NCI-H146 (cell line): ENCODE measurements around the gene ASRGL1.
"Not testable (repeated sequence)": the region's sequence is repeated elsewhere in the genome, so short reads cannot be mapped to it uniquely, and the experiment has no call there.

Experiments
- DNase-seq: peaks from one replicate; lab custom pipeline; 2025; lab: John Stamatoyannopoulos, UW

ASRGL1 gene

DNA sequence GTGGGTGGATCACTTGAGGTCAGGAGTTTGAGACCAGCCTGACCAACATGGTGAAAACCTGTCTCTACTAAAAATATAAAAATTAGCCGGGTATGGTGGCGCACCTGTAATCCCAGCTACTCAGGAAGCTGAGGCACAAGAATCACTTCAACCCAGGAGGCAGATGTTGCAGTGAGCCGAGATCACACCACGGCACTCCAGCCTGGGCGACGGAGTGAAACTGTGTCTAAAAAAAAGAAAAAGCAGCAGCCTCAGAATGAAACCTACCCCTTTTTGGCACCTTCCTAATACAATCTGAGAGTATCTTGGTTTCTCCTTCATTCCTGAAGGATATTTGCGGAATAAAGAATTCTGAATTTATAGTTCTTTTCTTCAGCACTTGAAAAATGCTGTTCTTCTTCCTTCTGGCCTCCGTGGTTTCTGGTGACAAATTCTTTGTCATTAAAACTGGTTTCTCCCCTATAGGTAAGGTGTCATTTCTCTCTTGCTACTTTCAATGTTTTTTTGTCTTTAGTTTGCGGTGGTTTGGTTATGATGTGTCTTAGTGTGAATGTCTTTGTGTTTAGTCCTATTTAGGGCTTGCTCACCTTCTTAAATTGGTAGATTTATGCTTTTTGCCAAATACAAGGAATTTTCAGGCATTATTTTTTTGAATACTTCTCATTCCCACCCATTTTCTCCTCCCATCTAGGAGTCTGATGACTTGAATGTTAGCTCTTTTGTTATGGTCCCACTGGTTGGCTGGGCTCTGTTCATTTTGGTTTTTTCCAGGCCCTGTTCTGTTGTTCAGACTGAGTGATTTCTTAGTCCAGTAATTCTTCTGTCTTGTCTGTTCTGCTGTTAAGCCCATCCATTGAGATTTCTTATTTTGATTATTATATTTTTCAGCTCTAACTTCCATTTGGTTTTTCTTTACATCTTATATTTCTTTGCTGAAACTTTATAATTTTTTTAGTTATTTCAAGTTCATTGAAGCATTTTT lies 15.4 kb downstream of the ASRGL1 start:
- DNase-seq: no peak

DNA sequence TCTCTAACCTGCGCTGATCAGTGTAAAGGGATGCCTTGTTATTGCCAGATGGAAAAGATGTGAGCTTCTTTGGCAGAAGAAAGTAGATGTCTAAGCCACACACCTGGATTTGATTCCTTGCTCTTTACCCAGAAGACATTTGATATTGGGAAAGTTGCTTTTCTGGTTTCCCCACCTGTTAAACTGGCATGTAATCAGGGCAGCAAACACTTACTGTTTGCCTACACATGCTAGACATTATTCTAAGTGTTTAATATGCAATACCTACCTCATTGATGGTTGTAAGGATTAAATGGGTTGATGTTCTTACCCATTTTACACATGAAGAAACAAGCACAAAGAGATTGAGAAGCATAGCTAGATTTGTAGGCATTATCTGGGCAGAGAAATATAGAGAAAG lies 16.6 kb downstream of the ASRGL1 start:
- peak; percentile 13 for DNase-seq

DNA sequence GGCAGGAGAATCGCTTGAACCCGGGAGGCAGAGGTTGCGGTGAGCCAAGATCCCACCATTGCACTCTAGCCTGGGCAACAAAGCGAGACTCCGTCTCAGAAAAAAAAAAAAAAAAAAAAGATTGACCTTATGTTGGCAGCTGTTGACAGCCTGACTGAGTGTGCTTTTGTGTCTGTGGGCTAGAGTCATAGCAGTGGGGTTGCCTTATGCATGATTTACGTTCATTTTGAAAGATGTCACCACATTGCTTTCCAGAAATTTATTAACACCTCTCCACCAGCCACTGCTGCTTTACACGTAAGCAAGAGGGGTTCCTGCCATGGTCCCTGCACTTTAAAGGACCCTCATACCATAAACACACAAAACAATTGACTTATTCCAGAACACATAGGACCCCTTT lies 21.0 kb downstream of the ASRGL1 start:
- no peak for DNase-seq

DNA sequence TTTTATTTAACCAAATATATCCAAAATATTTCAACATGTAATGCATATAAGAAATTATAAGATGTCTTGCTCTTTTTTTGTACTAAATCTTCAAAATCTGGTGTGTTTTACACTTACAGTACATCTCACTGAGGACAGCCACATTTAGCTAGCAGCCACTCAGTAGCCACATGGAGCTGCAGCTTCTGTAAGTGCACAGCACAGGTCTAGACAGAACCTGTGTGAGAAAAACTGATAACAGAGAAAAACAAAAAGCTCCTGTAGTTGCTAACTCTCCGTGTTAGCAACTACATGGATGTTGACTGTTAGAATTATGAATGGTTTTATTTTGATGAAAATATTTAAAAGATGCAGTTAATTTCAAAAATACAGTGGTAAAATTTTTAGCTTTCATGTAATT lies 22.2 kb downstream of the ASRGL1 start:
- DNase-seq: no peak

DNA sequence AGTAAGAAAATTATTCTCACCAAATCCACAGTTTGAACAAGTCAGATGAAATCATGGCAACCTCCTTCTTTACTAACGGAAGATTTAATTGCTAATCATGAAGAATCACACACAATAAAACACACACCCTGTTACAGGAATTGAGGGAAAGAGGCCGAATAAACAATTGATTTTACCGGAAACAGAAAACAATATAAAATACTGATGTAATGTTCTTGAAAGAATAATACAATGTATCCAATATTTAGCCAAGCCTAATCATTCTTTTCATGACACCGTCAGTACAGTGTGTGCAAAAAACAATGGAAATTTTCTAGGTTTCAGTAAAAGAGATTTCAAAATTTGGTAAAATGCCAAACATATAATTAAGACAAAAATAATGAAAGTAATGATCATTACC lies 23.4 kb downstream of the ASRGL1 start:
- DNase-seq: no peak

DNA sequence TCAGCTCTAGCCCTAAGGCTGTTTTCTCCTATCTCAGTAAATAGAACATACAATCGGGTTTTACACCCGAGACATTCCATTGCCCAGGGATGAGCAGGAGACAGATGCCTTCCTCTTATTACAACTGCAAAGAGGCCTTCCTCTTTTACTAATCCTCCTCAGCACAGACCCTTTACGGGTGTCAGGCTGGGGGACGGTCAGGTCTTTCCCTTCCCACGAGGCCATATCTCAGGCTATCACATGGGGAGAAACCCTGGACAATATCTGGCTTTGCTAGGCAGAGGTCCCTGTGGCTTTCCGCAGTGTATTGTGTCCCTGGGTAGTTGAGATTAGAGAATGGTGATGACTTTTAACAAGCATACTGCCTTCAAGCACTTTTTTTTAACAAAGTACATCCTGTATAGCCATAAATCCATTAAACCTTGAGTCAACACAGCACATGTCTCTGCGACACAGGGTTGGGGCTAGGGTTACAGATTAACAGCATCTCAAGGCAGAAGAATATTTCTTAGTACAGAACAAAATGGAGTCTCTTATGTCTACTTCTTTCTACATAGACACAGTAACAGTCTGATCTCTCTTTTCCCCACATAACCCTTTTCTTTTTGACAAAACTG lies 31.7 kb downstream of the ASRGL1 start:
- not testable (repeated sequence) for DNase-seq

DNA sequence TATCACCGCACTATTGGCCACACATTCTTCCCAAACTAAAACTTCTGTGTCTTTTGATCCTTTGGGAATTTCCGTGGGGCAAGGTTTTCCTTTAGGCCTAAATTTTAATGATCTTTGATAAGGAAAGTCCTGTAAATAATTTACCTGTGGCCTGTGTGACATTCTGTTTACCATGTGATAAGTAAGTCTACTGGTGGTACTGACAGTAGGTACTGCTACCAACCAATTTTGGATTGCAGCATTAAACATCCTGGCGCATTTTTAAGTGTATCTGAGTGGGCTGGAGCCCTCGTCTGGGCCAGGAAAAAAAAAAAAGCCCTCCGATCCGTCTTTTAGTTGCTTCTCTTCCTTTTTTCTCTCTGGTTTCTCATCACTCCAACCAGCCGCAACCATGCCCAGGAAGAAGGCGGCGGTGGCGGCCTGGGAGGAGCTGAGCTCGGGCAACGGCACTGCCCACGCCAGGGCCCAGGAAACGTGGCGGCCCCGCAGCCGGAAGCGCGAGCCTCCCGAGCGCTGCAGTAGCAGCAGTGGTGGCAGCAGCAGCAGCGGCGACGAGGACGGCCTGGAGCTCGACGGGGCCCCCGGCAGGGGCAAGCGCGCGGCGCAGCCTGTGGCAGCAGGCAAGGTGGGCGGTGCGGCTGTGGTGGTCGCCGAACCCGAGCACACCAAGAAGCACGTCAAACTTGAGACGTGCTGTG lies 33.6 kb downstream of the ASRGL1 start:
- DNase-seq: no peak

DNA sequence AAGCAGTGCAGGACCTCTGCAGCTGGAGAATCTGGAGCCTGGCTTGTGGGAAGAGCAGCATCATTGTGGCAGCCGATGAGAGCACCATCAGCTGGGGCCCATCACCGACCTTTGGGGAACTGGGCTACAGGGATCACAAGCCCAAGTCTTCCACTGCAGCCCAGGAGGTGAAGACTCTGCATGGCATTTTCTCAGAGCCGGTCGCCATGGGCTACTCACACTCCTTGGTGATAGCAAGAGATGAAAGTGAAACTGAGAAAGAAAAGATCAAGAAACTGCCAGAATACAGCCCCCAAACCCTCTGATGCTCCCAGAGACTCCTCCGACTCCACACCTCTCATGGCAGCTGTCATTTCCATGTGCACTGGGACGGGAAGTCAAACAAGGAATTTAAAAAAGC lies 35.6 kb downstream of the ASRGL1 start:
- DNase-seq: no peak

DNA sequence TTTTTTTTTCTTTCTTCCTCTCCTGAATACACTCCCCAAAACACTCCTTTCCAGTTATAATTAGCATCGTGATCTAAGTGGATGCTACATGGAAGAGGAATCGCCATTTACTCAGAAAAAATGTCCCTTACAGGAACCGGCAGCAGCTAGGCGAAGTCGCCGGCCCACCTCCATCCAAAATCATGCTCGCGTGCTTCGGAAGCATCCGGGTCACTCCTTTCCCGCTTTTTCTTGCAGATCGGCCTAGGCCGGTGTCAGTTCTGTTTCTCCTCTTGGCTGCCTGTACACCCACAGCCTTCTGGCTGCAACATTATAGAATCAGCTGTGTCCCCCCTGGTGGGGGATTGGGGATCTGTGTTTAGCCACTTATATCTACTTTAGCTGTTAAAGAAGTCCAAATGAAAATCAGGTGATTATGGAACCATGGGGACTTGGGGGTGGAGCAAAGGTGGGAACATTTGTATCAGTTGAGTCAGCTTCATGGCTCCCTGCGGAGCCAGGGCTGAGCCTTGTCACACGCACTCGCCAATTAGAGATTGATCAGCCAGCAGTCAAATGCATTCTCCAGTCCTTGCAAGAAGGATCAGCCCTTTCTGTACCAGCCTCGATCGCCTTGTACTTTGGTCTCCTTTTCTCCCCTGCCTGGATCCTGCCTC lies 36.3 kb downstream of the ASRGL1 start:
- DNase-seq: no peak

DNA sequence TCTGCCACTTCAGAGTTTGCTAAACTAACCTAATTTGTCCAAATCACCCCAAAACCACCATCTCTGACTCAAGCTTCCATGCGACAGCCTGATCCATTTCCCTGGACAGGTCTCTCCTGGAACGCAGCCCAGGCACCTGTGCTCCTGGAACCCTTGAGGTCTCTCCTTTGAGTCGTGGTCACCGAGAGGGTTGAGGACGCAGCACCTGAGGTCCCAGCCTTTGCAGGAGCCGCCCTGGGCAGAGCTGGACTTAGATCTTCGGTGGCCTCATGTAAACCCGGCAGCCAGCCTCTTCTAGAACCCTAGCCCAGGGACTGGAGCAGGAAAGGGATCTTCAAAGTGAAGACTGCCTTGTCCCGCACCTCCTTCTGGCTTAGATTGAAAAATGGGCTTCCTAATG lies 37.6 kb downstream of the ASRGL1 start:
- no peak for DNase-seq

DNA sequence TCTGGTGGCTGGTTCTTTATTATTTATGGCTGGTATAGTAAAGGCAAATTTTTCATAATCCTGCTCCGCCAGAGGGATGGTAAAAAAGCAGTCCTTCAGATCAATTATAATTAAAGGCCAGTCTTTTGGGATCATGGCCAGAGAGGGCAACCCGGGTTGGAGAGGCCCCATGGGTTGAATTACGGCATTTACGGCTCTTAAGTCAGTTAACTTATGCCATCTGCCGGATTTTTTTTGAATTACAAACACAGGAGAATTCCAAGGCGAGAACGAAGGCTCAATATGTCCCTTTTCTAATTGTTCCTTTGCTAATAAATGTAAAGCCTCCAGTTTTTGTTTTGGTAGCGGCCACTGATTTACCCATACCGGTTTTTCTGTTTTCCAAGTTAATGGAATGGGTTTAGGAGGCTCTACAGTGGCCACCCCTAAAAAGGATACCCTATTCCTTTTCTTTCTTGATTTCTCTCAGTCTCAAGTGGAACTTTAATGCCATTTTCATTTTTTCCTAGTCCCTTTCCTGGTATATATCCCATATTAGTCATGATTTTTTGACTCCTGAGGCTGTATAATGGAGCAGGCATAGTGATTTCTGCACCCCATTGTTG lies 41.3 kb downstream of the ASRGL1 start:
- DNase-seq: peak; percentile 54

DNA sequence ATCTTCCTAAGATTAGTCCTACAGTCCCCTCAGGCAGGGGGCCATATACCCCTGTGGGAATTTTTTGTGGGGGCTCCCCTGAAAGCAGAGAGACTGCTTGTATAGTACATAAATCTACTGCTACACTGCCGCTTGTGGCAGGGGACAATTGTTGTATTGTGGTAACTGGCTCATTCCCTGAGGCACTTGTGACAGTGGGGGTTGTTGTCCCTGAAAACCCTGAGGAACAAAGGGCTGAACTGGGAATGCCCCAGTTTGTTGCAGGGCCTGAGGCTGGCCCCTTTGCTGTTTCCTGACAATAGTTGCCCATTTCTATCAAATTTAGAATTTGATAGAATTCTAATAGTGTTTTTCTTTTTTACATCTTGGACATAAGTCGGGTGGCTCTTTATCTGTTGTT lies 42.3 kb downstream of the ASRGL1 start:
- not testable (repeated sequence) for DNase-seq

DNA sequence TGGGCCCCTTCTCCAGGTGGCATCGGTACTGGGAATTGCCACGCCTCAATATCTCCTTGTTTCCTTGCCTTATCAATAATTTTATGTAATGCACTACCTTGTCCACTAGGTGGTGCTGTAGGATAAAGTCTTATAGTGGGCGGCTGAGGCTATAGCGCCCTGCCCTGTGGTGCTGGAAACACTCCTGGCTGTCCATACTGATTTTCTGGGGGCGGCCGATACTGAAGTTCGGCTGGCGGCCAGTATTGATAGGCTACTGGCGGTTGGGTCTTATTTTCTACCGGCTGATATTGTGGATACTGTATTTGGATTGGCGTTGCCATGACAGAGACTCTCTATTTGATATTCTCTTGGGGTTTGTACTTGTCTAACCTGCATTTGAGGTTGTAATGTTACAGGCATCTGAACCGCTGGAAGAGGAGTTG lies 43.6 kb downstream of the ASRGL1 start:
- DNase-seq: peak; percentile 79

DNA sequence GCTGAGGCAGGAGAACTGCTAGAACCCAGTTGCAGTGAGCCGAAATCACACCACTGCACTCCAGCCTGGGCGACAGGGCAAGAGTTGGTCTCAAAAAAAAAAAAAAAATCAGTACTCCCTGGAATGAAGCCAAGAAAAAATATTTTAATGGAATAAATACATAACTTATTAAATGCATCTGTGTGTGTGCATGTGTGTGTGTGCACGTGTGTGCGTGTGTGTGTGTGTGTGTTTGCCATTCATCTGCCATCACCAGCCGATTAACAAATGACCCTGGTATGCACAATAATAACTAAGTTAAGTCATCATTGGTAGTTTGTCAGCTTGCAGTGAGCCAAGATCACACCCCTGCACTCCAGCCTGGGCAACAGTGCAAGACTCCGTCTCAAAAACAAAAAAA lies 46.6 kb downstream of the ASRGL1 start:
- DNase-seq: no peak

DNA sequence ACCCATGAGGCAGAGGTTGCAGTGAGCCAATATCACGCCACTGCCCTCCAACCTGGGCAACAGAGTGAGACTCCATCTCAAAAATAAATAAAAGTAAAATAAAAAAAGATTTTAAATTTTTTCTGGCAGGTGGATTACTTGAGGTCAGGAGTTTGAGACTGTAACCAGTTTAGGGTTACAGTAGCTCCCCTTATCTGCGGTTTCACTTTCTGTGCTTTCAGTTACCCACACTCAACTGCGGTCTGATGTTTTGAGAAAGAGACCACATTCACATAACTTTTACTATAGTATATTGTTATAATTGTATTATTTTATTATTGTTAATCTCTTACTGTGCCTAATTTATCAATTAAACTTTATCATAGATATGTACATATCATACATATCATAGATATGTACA lies 48.8 kb downstream of the ASRGL1 start:
- DNase-seq: not testable (repeated sequence)

DNA sequence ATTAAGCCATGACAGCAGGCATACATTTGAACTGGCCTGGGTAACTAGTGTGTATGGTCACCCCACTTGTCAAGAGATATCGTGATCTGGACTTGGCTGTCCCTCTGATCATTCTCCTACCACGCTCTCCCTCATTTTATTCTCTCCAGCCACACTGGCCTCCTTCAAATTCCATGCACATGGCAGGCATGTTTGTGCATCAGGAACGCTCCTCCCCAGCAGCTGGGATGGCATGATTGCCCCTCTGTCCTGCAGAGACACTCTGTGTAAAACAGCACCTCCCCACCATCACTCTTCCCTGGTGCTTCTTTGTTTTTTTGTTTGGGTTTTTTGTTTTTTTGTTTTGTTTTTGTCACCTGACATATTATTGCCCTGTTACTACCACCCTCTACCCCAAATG lies 50.1 kb downstream of the ASRGL1 start:
- DNase-seq: no peak

DNA sequence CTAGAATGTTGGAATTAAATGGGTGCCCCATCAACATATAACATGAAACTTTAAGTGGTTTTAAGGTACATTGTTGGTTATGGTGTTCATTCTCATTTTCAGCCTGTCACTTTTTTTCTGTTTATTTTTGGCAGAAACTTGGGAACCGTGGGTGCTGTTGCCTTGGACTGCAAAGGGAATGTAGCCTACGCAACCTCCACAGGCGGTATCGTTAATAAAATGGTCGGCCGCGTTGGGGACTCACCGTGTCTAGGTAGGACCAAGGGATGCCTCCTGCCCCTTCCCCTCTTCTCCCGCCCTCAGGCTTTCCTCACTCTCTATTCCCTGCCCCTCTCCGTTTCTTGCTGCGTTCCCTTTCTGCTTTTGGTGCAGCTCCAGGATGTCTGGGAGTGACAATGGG lies 51.8 kb downstream of the ASRGL1 start:
- no peak for DNase-seq

DNA sequence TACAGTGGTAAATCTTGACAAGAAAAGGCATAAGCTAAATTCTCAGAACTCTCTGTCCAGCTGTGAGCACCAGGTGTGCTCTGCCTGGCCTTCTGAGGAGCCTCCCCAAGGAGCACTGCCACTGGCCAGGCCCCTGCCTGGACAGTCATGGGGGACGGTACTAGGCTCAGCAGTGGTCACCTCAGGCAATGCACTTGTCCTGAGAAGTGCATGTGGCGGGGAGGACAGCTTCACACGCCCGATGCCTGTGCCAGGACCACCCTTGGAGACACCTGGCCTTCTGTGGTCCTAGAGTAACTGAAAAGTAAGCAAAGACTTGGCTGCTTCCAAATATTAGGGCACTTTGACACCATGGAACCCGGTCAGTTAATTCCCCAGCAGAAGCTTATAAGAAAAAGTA lies 53.0 kb downstream of the ASRGL1 start:
- DNase-seq: no peak

DNA sequence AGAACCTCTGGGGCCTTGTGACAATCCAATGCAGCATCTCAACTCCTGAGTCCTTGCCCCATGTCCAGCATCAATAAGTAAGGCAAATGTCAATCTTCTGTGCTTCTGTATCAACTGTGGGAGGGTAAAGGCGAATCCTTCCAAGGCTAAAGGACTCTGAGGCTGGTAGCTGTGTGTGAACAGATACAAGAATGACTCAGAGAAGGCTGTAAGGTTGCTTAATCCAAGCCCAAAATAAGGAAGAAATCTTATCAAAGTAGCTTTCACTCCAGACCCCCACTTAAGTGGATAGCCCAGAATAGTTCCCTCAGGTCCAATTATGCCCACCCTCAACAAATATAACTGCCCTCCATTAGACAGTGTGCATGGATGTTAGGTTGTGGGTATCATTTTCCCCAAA lies 53.5 kb downstream of the ASRGL1 start:
- DNase-seq: no peak

DNA sequence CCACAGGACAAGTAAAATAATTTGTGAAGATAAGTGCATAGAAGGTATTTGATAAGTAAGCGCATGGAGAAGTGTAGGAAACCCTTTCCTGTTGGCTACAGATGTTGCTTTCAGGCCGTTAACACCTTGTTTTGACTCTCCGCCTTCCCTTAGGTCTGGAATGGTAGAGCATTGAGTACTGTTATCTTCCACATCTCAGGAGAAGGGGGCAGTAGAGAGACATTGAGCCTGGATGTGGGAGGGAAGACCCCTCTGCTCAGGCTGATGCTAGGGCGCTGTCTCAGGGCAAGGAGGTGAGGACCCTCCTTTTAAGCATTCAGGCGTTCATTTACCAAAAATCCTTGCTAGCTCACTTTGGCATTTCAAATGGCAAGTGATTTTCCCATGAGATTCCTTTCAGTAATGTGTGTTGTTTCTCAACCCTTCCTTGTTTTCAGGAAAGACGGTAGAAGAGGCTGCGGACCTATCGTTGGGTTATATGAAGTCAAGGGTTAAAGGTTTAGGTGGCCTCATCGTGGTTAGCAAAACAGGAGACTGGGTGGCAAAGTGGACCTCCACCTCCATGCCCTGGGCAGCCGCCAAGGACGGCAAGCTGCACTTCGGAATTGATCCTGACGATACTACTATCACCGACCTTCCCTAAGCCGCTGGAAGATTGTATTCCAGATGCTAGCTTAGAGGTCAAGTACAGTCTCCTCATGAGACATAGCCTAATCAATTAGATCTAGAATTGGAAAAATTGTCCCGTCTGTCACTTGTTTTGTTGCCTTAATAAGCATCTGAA lies 54.6 kb downstream of the ASRGL1 start:
- DNase-seq: no peak

DNA sequence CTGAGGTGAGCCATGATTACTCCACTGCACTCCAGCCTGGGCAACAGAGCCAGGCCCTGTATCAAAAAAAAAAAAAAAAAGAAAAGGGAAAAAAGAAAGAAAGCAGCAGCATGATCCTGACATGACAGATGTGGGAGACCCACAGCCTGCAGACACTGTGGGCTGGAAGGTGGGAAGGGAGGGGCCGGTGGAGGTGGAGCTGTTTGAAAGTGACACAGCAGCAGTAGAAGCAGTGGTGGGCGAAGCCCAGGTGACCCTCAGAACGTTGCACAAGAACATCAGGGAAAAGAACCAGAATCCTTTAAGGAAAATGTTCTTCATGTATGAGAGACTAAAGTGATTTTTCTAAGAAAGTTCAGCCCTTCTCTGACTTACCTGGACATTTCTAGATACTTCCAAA lies 55.3 kb downstream of the ASRGL1 start:
- no peak for DNase-seq
